GM18505 (cell line): ENCODE measurements around the gene CCSER2.

Experiments
- ATAC-seq: cut with Tn5 transposase; IDR thresholded peaks from one replicate; pipeline ENCODE4 v1.9.1; 2021; ENCODE audit not compliant: unreplicated experiment
- POLR2A ChIP-seq: IDR thresholded peaks from 4 replicates; pipeline ENCODE4 v1.6.1; 2011; ENCODE audit warnings: borderline replicate concordance; ENCODE audit not compliant: insufficient read depth, insufficient read length; ENCODE audit errors: extremely low read depth

Gene CCSER2

DNA sequence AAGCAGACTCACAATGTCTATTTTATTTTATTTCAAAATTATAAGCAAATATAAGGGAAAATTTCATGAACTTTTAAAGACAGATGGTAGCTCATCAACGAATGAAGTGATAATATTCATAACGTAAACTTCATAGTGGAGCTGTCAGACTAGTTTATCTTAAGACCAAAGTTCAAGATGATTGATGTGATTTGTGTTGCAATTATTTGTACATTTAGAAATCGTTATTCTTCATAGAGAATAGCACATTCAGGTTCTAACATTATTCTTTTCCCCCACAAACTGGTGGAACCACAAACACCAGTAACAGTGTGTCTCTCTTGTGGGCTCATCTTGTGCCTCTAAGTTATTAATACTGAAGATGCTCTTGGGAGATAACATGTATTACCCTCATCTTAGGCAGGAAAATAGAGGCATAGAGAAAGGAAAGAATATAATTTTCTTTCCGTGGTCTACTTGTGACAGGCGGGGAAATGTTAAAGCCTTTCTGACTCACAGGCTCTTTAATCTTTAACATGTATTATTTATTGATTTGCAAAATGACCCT lies 37.0 kb downstream of the CCSER2 start:
- no peak for TF ChIP-seq POLR2A
- no peak for ATAC-seq

DNA sequence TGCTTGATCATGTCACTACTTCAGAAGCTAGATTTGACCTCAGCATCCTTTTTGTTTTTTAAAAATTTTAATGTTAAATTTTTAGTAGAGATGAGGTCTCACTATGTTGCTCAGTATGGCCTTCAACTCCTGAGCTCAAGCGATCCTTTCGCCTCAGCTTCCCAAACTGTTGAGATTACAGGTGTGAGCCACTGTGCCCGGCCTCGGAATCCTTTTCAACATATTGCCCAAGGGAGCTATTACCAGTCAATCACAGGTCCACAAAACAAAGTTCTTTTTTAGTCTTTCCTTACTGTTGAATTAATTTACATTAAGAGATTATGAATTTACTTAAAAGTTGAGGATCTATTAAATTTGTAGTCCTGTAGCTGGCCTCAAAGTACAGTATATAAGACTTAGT lies 37.7 kb downstream of the CCSER2 start:
- no peak for ATAC-seq
- no peak for TF ChIP-seq POLR2A

DNA sequence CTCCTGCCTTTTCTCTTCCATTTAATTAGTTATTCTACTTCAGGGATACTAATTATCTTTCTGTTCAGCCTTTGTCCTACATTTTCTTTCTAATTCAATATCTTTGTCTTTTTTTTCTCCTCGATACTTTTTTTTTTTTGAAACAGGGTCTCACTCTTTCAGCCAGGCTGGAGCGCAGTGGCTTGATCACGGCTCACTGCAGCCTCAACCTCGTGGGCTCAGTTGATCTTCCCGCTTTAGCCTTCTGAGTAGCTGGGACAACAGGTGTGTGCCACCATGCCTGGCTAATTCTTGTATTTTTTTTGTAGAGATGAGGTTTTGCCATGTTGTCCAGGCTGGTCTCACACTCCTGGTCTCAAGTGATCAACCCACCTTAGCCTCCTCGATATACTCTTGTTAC lies 38.9 kb downstream of the CCSER2 start:
- ATAC-seq: no peak
- TF ChIP-seq POLR2A: no peak

DNA sequence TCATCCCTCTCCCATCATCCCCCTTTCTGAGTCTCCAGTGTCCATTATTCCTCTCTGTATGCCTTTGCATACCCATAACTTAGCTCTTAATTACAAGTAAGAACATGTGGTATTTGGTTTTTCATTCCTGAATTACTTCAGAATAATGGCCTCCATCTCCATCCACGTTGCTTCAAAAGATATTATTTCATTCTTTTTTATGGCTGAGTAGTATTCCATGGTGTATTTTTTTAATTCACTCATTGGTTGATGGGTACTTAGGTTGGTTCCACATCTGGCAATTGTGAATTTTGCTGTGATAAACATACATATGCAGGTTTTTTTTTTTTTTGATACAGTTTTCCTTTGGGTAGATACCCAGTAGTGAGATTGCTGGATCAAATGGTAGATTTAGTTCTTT lies 40.4 kb downstream of the CCSER2 start:
- no peak for TF ChIP-seq POLR2A
- ATAC-seq: no peak

DNA sequence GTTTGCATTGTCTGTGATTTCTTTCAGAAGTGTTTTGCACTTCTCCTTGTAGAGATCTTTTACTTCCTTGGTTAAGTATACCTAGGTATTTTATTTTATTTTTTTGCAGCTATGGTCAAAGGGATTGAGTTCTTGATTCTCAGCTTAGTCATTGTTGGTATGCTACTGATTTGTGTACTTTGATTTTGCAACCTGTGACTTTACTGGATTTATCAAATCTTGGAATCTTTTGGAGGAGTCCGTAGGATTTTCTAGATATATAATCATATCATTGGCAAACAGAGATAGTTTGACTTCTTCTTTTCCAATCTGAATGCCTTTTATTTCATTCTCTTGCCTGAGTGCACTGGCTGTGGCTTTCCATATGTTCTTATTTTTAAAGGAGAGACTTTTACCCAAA lies 41.9 kb downstream of the CCSER2 start:
- no peak for TF ChIP-seq POLR2A
- ATAC-seq: no peak

GRCh38 chr10:84371944-84372343 lies 43.6 kb downstream of the CCSER2 start:
- no peak for TF ChIP-seq POLR2A
- ATAC-seq: no peak

GRCh38 chr10:84373000-84373399 lies 44.6 kb downstream of the CCSER2 start:
- no peak for TF ChIP-seq POLR2A
- ATAC-seq: no peak

GRCh38 chr10:84374455-84374854 lies 46.1 kb downstream of the CCSER2 start:
- no peak for TF ChIP-seq POLR2A
- ATAC-seq: no peak

GRCh38 chr10:84375011-84375410 lies 46.6 kb downstream of the CCSER2 start:
- TF ChIP-seq POLR2A: no peak
- ATAC-seq: no peak

GRCh38 chr10:84375881-84376280 lies 47.5 kb downstream of the CCSER2 start:
- TF ChIP-seq POLR2A: no peak
- no peak for ATAC-seq

- ATAC-seq: no peak
- TF ChIP-seq POLR2A: no peak
These were observed 59.8 kb downstream of the CCSER2 start for GRCh38 chr10:84388148-84388547.

DNA sequence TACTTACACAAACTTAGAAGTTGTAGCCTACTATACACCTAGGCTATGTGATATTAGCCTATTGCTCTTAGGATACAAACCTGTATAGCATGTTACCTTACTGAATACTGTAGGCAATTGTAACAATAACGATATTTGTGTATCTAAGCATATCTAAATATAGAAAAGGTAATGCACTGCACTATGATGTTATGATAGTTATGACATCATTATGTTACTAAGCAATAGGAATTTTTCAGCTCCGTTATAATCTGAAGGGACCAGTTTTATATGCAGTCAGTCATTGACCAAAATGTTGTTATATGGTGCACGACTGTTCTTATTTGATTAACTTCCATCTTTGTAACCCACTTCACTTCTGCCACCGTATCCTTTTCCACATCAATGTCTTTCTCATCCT lies 62.0 kb downstream of the CCSER2 start:
- no peak for ATAC-seq
- TF ChIP-seq POLR2A: no peak

DNA sequence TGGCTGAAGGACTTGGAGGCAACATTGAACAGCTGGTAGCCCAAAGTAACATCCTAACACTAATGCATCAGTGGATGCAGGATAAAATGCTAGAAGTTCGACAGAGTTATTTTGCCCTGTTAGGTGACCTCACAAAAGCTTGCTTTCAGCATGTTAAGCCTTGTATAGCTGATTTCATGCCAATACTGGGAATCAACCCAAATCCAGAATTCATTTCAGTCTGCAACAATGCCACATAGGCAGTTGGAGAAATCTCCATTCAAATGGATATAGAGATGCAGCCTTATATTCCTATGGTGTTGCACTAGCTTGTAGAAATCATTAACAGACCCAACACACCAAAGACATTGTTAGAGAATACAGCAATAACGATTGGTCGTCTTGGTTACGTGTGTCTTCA lies 62.9 kb downstream of the CCSER2 start:
- ATAC-seq: no peak
- no peak for TF ChIP-seq POLR2A

DNA sequence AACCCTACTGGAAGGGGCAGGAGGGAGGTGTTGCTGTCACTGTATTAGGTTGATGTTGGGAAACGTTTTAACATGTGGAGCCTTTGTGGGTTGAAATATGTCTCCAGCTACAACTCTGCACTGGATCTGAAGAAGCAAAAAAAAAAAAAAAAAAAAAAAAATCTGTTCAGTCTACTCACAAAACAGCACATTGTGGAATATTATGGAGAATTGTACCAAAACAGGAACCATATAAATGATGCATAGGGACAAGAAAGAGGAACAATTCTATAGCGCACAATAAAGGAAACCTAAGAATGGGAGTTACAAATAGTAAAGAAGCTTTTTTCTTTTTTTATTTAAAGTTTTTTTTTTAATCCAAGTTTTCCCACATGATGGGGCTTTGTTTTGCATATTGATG lies 63.8 kb downstream of the CCSER2 start:
- TF ChIP-seq POLR2A: no peak
- no peak for ATAC-seq

DNA sequence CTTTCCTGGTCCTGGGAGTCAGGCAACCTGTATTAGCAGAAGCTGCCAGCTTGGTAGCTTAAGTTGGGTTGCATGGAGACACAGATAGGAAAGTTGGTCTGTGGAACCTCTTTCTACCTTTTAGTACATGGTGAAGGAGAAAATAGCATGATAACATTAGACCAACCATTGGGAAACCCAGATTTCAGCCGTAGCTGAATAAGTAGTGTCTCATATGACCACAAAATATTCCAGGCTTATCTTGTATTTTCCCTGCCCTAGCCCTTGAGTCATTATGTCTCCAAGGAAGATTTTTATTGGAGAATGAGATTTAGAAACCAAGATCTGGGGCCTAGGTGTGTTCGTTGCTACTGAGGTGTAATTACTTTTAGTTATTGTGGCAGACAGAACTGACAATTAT lies 67.2 kb downstream of the CCSER2 start:
- no peak for TF ChIP-seq POLR2A
- ATAC-seq: no peak
